HG03025 (cell line): ENCODE results near the gene NUP35.
"Not testable (repeated sequence)": the region's sequence is repeated elsewhere in the genome, so short reads cannot be mapped to it uniquely, and the experiment has no call there.

ENCODE experiments used
- ATAC-seq: cut with Tn5 transposase; IDR thresholded peaks from one replicate; pipeline ENCODE4 v1.9.1; 2021; ENCODE audit warnings: mild to moderate bottlenecking, moderate library complexity; ENCODE audit not compliant: unreplicated experiment, low FRiP score

Gene NUP35

GRCh38 chr2:183126635-183127034 is 2.4 kb downstream of the NUP35 start:
- ATAC-seq = no peak

GRCh38 chr2:183134016-183134415 is 9.8 kb downstream of the NUP35 start:
- no peak for ATAC-seq

- no peak for ATAC-seq
These were observed 24.7 kb downstream of the NUP35 start for GRCh38 chr2:183148955-183149354.

GRCh38 chr2:183149489-183149888 is 25.2 kb downstream of the NUP35 start:
- ATAC-seq = no peak

GRCh38 chr2:183152280-183152679 is 28.0 kb downstream of the NUP35 start:
- not testable (repeated sequence) for ATAC-seq

- no peak for ATAC-seq
These were observed 29.7 kb downstream of the NUP35 start for GRCh38 chr2:183153967-183154366.

- not testable (repeated sequence) for ATAC-seq
These were observed 30.5 kb downstream of the NUP35 start for GRCh38 chr2:183154772-183155171.

GRCh38 chr2:183157131-183157530 is 32.9 kb downstream of the NUP35 start:
- ATAC-seq = no peak

GRCh38 chr2:183162362-183162761 is 38.1 kb downstream of the NUP35 start:
- ATAC-seq = no peak

GRCh38 chr2:183163821-183164649 is 39.8 kb downstream of the NUP35 start:
- ATAC-seq = no peak

GRCh38 chr2:183164650-183165015 is 40.4 kb downstream of the NUP35 start:
- ATAC-seq = no peak

- no peak for ATAC-seq
These were observed 42.0 kb downstream of the NUP35 start for GRCh38 chr2:183166210-183166609.

GRCh38 chr2:183166976-183167375 is 42.7 kb downstream of the NUP35 start:
- ATAC-seq = not testable (repeated sequence)

GRCh38 chr2:183172220-183172887 is 48.1 kb downstream of the NUP35 start:
- ATAC-seq = no peak

- no peak for ATAC-seq
These were observed 54.9 kb downstream of the NUP35 start for GRCh38 chr2:183179156-183179555.

GRCh38 chr2:183185534-183185933 is 61.3 kb downstream of the NUP35 start:
- no peak for ATAC-seq

GRCh38 chr2:183186296-183186695 is 62.1 kb downstream of the NUP35 start:
- no peak for ATAC-seq

- ATAC-seq = no peak
These were observed 62.5 kb downstream of the NUP35 start for GRCh38 chr2:183186766-183187165.

- no peak for ATAC-seq
These were observed 68.1 kb downstream of the NUP35 start for GRCh38 chr2:183192343-183192742.

GRCh38 chr2:183193904-183194303 is 69.7 kb downstream of the NUP35 start:
- no peak for ATAC-seq

GRCh38 chr2:183195397-183195796 is 71.2 kb downstream of the NUP35 start:
- ATAC-seq = no peak

- no peak for ATAC-seq
These were observed 71.8 kb downstream of the NUP35 start for GRCh38 chr2:183195998-183196409.
